GM21423 (cell line): Measurements from ENCODE around the gene ZRANB2.

Experiments used
- ATAC-seq: cut with Tn5 transposase; IDR thresholded peaks from one replicate; pipeline ENCODE4 v1.9.1; 2021; ENCODE audit warnings: mild to moderate bottlenecking, moderate library complexity; ENCODE audit not compliant: unreplicated experiment

Gene ZRANB2

GRCh38 chr1:71080739-71081696 lies at the start of gene ZRANB2:
Gene ZRANB2 (minus strand): TSS chr1:71081035. CDS start chr1:71080995, 40 bp downstream.
- peak; percentile 100 for ATAC-seq

- no peak for ATAC-seq
Measured at GRCh38 chr1:71128060-71128459, 47.2 kb upstream of the ZRANB2 start.

DNA sequence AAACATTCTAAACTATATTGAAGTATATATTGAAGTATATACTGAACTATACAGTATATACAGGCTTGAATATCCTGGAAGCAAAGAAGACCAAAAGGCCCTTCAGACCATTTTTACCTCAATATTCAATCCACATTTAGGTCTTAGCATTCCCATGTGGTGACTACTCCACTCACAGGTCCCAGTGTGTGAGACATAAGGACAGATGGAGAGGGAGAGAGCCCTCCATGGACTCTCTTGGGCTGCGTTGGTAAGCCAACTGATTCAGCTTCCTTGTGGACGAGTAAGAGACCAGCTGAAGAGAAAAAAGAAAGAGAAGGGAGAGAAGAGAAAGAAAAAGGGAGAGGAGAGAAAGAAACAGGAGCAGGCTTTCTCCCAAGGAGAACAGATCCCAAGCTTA lies 37.3 kb upstream of the ZRANB2 start:
- ATAC-seq: no peak

- no peak for ATAC-seq
Measured at GRCh38 chr1:71116729-71117128, 35.9 kb upstream of the ZRANB2 start.

DNA sequence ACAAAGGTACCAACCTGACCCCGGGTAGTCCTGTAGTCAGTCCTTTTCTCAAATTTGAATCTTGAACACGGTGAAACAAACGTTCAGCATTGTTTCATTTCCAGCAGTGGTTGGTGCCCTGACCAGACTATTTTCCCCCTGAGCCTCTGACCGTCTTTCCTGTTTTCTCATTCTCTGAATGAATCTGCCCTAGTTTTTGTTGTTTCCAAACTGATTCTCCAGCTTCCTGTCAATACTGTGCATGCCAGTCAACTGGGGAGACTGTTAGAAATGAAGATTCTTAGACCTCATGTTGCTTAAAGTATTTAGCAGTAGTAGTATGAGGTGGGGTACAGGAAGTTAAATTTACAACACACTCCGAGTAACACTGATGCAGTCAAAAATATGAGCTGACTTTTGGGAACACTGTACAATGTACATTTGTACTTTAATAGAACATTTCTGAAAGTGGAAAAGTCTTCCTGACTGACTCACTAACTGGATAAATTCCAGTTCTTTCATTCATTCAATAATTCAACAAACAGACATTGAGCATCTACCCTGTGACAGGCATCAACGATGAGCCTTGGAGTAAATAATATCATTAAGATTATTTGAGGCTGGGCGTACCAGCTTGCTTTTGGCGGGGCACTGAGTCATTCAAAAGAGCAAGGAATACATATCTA lies 26.0 kb upstream of the ZRANB2 start:
- ATAC-seq: no peak

- no peak for ATAC-seq
Measured at GRCh38 chr1:71104417-71104816, 23.6 kb upstream of the ZRANB2 start.

- no peak for ATAC-seq
Measured at GRCh38 chr1:71101839-71102376, 21.1 kb upstream of the ZRANB2 start.

GRCh38 chr1:71097428-71097827 lies 16.6 kb upstream of the ZRANB2 start:
- ATAC-seq: no peak

DNA sequence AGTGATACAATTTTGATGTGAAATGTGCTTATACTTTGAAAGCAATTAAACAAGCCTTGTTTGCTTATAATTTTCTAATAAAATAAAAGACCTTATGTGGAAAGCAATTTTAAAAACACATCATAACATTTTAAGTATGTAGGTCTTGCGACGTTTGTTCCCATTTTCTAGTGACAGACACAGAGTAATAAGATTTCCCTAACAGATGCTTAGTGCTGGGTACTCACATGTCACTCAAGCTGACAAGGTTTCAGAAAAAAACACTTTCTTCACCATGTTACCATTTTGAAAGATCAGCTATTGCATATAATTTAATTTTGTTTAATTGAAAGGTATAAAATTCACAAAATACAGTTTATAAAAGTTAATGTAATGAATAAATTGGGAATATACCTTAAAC lies 14.1 kb upstream of the ZRANB2 start:
- no peak for ATAC-seq

DNA sequence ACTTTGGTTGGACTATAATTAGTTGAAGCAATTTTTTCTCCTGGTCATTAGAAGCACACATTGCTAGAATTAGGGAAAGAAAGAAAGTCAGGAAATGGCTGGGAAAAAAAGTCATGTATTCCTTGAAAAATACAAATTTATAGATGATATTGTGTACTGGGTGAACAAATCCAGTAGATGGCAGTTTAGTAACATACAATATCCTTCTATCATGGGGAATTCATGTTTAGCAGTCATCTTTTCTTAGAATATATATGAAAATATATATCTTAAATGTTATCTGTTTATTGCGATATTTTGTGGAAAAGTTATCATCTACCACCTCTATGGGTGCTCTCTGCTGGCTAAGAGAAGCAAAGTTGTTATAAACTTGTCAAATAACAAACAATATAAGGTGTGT lies 13.1 kb upstream of the ZRANB2 start:
- ATAC-seq: no peak

DNA sequence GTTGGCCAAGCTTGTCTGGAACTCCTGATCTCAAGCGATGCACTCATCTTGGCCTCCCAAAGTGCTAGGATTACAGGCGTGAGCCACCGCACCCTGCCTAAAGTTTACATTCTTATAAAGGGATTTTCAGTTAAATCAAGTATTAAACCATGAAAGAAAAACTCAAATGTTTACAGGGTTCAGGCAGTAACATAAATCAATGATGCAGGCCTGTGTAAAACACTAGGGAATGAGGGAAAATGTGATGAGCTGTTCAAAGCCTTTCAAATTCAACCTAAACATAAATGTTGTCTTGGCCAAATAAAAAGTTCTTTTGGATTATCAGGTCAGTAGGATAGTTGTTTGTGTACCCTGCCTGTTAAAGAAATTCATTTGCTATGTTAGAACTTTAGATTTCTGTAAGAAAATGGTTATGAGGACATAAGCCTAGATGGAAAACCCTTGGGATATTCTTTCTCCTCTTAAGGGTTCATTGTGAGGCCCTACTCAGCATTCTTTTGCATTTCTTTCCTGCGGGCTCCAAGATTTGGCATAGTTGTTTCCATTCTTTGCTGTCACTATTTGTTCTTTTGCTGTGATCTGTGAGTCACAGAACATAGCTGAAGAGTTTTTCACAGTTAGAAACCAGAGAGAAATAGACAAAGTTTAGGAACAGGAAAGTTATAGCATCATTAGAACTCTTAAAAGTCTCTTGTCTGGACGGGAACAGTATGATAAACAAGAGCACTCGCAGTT lies 8.9 kb upstream of the ZRANB2 start:
- no peak for ATAC-seq

- no peak for ATAC-seq
Measured at GRCh38 chr1:71088645-71089287, 7.9 kb upstream of the ZRANB2 start.

- ATAC-seq: no peak
Measured at GRCh38 chr1:71087713-71088112, 6.9 kb upstream of the ZRANB2 start.

DNA sequence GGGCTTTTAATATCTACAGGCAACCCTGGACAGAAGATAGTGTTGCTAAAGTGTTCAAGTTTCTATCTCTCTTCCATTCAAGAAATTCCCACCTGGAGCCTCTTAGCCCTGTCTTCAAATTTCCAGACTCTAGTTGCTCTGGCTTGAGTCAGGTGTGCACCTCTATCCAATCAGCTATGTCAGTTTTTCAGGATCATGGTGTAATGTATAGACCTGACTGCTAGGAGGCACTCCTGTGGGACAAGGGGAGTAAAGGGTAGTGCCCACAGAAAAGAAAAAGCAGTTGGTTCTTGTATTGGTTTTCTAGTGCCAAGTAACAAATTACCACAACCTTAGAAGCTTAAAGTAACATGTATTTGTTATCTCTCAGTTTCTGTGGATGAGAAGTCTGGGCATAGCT lies 6.2 kb upstream of the ZRANB2 start:
- no peak for ATAC-seq

- ATAC-seq: no peak
Measured at GRCh38 chr1:71086331-71086730, 5.5 kb upstream of the ZRANB2 start.

- ATAC-seq: no peak
Measured at GRCh38 chr1:71083271-71083670, 2.4 kb upstream of the ZRANB2 start.

- no peak for ATAC-seq
Measured at GRCh38 chr1:71081697-71082080, 854 bp upstream of the ZRANB2 start.

DNA sequence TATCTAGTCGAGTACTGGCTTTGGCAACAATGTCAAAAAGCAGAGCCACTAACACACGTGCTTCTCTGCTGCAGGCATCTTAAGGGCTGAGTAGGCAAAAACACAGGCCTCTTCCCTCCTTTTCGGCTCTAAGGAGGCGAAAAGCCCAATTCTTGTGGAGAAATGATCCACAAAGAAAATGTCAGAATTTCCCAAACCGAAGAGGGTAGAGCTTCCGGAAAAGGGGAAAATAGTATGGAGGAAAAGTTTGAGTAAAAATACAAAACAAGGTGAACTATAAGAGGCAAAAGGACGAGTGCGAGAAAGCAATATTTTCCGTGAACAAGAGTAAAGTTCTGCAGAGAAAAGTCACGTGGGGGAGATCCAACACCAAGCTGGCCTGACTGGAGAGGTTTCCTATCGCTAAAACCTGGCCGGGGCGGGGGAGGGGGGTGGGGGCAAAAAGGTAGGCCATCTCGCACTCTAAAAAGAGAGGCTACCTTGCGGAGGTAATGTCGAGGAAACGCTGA lies 551 bp downstream of the ZRANB2 start:
- ATAC-seq: peak; percentile 21

DNA sequence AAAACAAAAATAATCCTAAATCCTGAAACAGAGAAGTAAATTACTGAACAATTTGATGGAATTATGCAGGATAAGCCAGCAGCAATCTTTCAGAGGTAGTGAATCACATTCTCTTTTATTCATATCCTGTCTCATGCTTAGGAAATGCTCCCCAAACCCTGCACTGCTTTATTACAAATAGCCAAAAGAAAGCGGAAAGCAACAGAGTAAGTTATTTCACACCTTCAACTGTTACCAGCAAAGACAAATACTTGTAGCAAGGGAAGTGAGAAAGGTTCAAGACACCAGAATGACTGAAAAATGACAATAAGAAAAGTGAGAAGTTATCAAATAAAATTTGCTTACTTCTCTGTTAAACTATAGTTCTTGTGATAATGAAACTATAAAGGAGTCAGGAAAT lies 6.2 kb downstream of the ZRANB2 start:
- no peak for ATAC-seq

DNA sequence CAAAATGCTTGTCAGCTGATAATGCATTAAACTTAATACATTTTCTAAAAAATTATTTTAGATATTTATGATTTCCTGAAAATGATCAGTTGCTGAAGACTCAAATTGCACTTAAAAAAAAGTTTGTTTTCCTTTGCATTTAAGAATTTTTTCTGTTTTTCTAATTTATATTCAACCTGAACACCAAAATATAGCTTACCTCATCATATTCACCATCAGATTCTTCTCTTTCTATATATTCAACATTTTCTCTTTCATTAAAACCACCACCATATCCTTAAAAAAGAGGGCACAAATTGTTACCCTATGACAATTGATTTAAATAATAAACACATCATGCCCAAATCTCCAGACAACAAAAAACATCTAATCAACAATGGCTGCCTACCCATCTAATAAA lies 8.6 kb downstream of the ZRANB2 start:
- ATAC-seq: no peak

DNA sequence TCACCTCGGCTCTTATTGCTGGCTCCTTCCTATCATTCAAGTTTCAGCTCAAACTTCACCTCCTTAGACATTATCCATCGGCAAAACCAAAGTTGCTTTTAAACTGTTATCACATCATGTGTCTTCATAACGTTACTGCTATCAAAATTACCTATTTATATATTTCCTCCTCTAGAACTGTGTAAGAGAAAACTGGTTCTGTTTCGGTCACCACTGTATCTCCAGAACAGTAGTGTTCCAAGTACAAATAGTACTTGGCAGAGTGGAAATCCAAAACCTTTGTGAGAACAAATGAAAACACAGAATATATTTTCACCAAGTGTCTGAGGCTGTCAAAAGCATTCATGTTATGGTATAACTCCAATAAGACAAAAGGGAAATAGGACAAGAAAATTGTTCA lies 9.1 kb downstream of the ZRANB2 start:
- no peak for ATAC-seq
